GM18909 (cell line): ENCODE data around the gene FBXL5.
A peak's percentile ranks its signal among the peaks of the same experiment; 100 is the strongest.

Experiments
- ATAC-seq: cut with Tn5 transposase; IDR thresholded peaks from one replicate; pipeline ENCODE4 v1.9.1; 2021; ENCODE audit warnings: mild to moderate bottlenecking; ENCODE audit not compliant: unreplicated experiment, poor library complexity

The FBXL5 gene

GRCh38 chr4:15681067-15681371, 25.9 kb upstream of the FBXL5 start:
- ATAC-seq = no peak

GRCh38 chr4:15677507-15677988, 22.4 kb upstream of the FBXL5 start:
- ATAC-seq = no peak

GRCh38 chr4:15676899-15677298, 21.7 kb upstream of the FBXL5 start:
- ATAC-seq = no peak

- no peak for ATAC-seq
Observed at GRCh38 chr4:15676039-15676438, 20.9 kb upstream of the FBXL5 start.

GRCh38 chr4:15675356-15675755, 20.2 kb upstream of the FBXL5 start:
- ATAC-seq = no peak

GRCh38 chr4:15674926-15675325, 19.8 kb upstream of the FBXL5 start:
- no peak for ATAC-seq

- ATAC-seq = no peak
Observed at GRCh38 chr4:15674046-15674445, 18.9 kb upstream of the FBXL5 start.

GRCh38 chr4:15673337-15673736, 18.2 kb upstream of the FBXL5 start:
- no peak for ATAC-seq

- ATAC-seq = no peak
Observed at GRCh38 chr4:15672101-15672500, 16.9 kb upstream of the FBXL5 start.

- ATAC-seq = no peak
Observed at GRCh38 chr4:15670576-15670975, 15.4 kb upstream of the FBXL5 start.

- no peak for ATAC-seq
Observed at GRCh38 chr4:15668566-15669435, 13.6 kb upstream of the FBXL5 start.

- ATAC-seq = no peak
Observed at GRCh38 chr4:15667006-15667405, 11.8 kb upstream of the FBXL5 start.

- no peak for ATAC-seq
Observed at GRCh38 chr4:15665753-15666365, 10.7 kb upstream of the FBXL5 start.

GRCh38 chr4:15659768-15660570, 4.8 kb upstream of the FBXL5 start:
- ATAC-seq = no peak

- ATAC-seq = no peak
Observed at GRCh38 chr4:15658781-15659180, 3.6 kb upstream of the FBXL5 start.

- ATAC-seq = no peak
Observed at GRCh38 chr4:15658136-15658770, 3.1 kb upstream of the FBXL5 start.

- no peak for ATAC-seq
Observed at GRCh38 chr4:15657366-15657765, 2.2 kb upstream of the FBXL5 start.

GRCh38 chr4:15656038-15656470, 897 bp upstream of the FBXL5 start:
- ATAC-seq = no peak

GRCh38 chr4:15654593-15655222, 449 bp downstream of the FBXL5 start:
- ATAC-seq = peak; percentile 56
